HepG2 (cell line): ENCODE results near the gene MEGF11. TPM values are rescaled to one million over a fixed set of nuclear protein-coding genes. Genes with fewer than 3 reads are reported as not detected.
A peak's percentile ranks its signal among the peaks of the same experiment; 100 is the strongest.

ENCODE experiments used
- ATAC-seq: fragments of 200-7000 bp; cut with Tn5 transposase; 3 replicates; pipeline ENCODE4 v1.9.1; 2020; ENCODE audit warnings: mild to moderate bottlenecking, moderate library complexity
- BruUV-seq: library from RNA; stranded (reverse); fragments of 400-500 nt; replicated peaks from 2 replicates; lab custom pipeline; 2021; lab: Mats Ljungman, UMichigan
- CTCF ChIA-PET: fragments of 300-600 bp; formaldehyde crosslinking; extraction: SDS; loops from one replicate; lab custom pipeline; 2021; ENCODE audit warnings: low total read pairs, inconsistent platforms, low intra/inter-chr PET ratio; lab: Yijun Ruan, JAX
- POLR2A ChIA-PET: fragments of 350-600 bp; sonication (Branson Sonifier 250); formaldehyde crosslinking; loops from one replicate; lab custom pipeline; 2020; ENCODE audit warnings: antibody characterized with exemption, inconsistent platforms; lab: Yijun Ruan, JAX
- DNase-seq: peaks from one replicate; pipeline ENCODE4 v3.0.0-alpha.2; 2015; ENCODE audit warnings: low spot score
- FAIRE-seq: peaks from 3 replicates; lab custom pipeline; 2011; peaks lifted over from hg19 to GRCh38; lab: Jason Lieb, UNC
- H2AFZ ChIP-seq: one replicate; pipeline ENCODE4 v1.6.1; 2011; ENCODE audit warnings: low read length, inconsistent platforms
- H3K27ac ChIP-seq: fragments of 300-600 bp; 3 replicates; pipeline ENCODE4 v1.8.0; 2011; ENCODE audit warnings: mixed run types, mild to moderate bottlenecking, mixed read lengths, low read length, inconsistent platforms; ENCODE audit not compliant: insufficient read depth; ENCODE audit errors: extremely low read length
- H3K27me3 ChIP-seq, 2 experiments: fragments of 200-600 bp in 1 of 2; 2 replicates in 1 of 2; 3 replicates in 1 of 2; pipeline versions ENCODE4 v1.6.0 to v1.8.0; 2011; ENCODE audit warnings: low read length in 2 of 2, mild to moderate bottlenecking in 2 of 2, moderate library complexity in 2 of 2, inconsistent platforms in 1 of 2; ENCODE audit not compliant: insufficient read depth in 2 of 2, control insufficient read depth in 1 of 2
- H3K36me3 ChIP-seq, 2 experiments: fragments of 200-600 bp in 1 of 2; replicated peaks in 1 of 2; 2 replicates in 1 of 2; 3 replicates in 1 of 2; pipeline versions ENCODE4 v1.5.1 to v1.8.0; 2011; ENCODE audit warnings: low read length in 2 of 2, inconsistent platforms in 1 of 2; ENCODE audit not compliant: insufficient read depth in 2 of 2, control insufficient read depth in 1 of 2
- H3K4me1 ChIP-seq: 2 replicates; pipeline ENCODE4 v1.5.1; 2012; ENCODE audit warnings: low read length, inconsistent platforms; ENCODE audit not compliant: insufficient read depth
- H3K4me2 ChIP-seq: 2 replicates; pipeline ENCODE4 v1.6.0; 2011; ENCODE audit warnings: low read depth, low read length, inconsistent platforms
- H3K4me3 ChIP-seq, 3 experiments: fragments of 200-600 bp in 1 of 3; sonication (generic), shearing (Covaris generic) in 1 of 3; replicated peaks in 1 of 3; 2 replicates each; pipeline ENCODE4 v1.5.1; 2011 to 2016; ENCODE audit warnings: low read length in 3 of 3, inconsistent platforms in 2 of 3, low read depth in 2 of 3, mild to moderate bottlenecking in 2 of 3, control low read depth in 1 of 3, mixed read lengths in 1 of 3; ENCODE audit not compliant: insufficient read depth in 1 of 3
- H3K79me2 ChIP-seq: one replicate; pipeline ENCODE4 v1.6.1; 2011; ENCODE audit warnings: low read length, inconsistent platforms; ENCODE audit not compliant: insufficient read depth
- H3K9ac ChIP-seq: 2 replicates; pipeline ENCODE4 v1.6.0; 2011; ENCODE audit warnings: mild to moderate bottlenecking, low read depth, low read length, inconsistent platforms; ENCODE audit not compliant: insufficient read depth
- H3K9me3 ChIP-seq: 2 replicates; pipeline ENCODE4 v1.5.1; 2012; ENCODE audit warnings: mild to moderate bottlenecking, low read length
- H4K20me1 ChIP-seq: 2 replicates; pipeline ENCODE4 v1.6.0; 2011; ENCODE audit warnings: inconsistent platforms, mild to moderate bottlenecking, low read length, moderate library complexity; ENCODE audit not compliant: insufficient read depth
- CTCF ChIP-seq: sonication (generic); formaldehyde crosslinking; IDR thresholded peaks from 2 replicates; pipeline ENCODE4 v1.5.0; 2020; ENCODE audit warnings: mild to moderate bottlenecking, missing genetic modification reagents, moderate library complexity
- HMG20B ChIP-seq: conservative IDR thresholded peaks from 2 replicates; pipeline ENCODE4 v1.6.1; 2016; ENCODE audit warnings: missing genetic modification reagents, missing compliant biosample characterization
- ZBTB2 ChIP-seq: sonication (generic); formaldehyde crosslinking; IDR thresholded peaks from 2 replicates; pipeline ENCODE4 v1.8.0; 2022; ENCODE audit warnings: low read depth, missing genetic modification reagents
- ZBTB34 ChIP-seq: sonication (generic); formaldehyde crosslinking; IDR thresholded peaks from 2 replicates; pipeline ENCODE4 v1.8.0; 2022; ENCODE audit warnings: mild to moderate bottlenecking, missing genetic modification reagents
- in situ Hi-C: cut with HindIII; loops from 2 replicates; pipeline ENCODE4 v1.10.0; 2017; ENCODE audit warnings: low pct_unique_long_range_greater_than_20kb; ENCODE audit not compliant: extremely low pct_ligation_motif_present
- intact Hi-C: fragments of 100-400 bp; cut with micrococcal nuclease; formaldehyde crosslinking; loops from one replicate; pipeline ENCODE4 v1.10.0; 2022; ENCODE audit not compliant: unreplicated experiment
- polyA plus RNA-seq, 8 experiments: library from polyadenylated mRNA; depleted of rRNA in 3 of 8; stranded (reverse) in 7 of 8; unstranded in 1 of 8; fragments of >200 nt; fragmentation: Illumina TruSeq in 4 of 8; extraction: Trizol in 4 of 8; gene quantifications; 2 replicates each; pipeline versions ENCODE4 v1.2.1 to v1.2.3, GENCODE V29; 2011 to 2016; ENCODE audit warnings: low read depth in 4 of 8, missing spikeins in 1 of 8, mixed read lengths in 1 of 8; ENCODE audit not compliant: insufficient read depth in 1 of 8
- total RNA-seq, 5 experiments: library from RNA; depleted of rRNA; stranded (reverse); fragments of >200 nt; fragmentation: Illumina TruSeq; extraction: Trizol; gene quantifications; 2 replicates each; pipeline ENCODE4 v1.2.3, GENCODE V29; 2016; ENCODE audit warnings: low read depth in 1 of 5

The MEGF11 gene
- total and polyA plus RNA-seq, 2 of the 13 experiments (the other 11 are each of a cell fraction or from before 2014, with no cell fraction given): not detected

GRCh38 chr15:66008940-66009562 lies 244.5 kb downstream of the MEGF11 start (continued):
- TF ChIP-seq ZBTB34 (CRISPR knock-in tag): no peak
- TF ChIP-seq HMG20B (CRISPR knock-in tag): no peak

- Histone ChIP-seq H4K20me1 (no peaks in the 10 kb centered on the region; the same call in 1 of the 2 replicates), H3K9me3 (no peaks in the 10 kb centered on the region), H3K79me2 (no peaks in the 10 kb centered on the region), H3K4me3 (no peak overlapping the region), H3K4me1 (no peaks in the 10 kb centered on the region), H3K27me3 (no peaks in the 10 kb centered on the region), H3K36me3 (no peaks in the 10 kb centered on the region), H3K27ac (no peak overlapping the region), H2AFZ (no peak overlapping the region), H3K4me2 (no peak overlapping the region), H3K9ac (no peak overlapping the region)
- no peak for DNase-seq
- in situ Hi-C loops (no loop called here), intact Hi-C loops (no loop called here)
- ATAC-seq: no peak
- POLR2A ChIA-PET: no interaction called here
- peak; percentile 30; the same call in 1 of the 2 replicates for TF ChIP-seq CTCF (CRISPR knock-in tag)
- TF ChIP-seq ZBTB2: no peak
- FAIRE-seq: no peak
- CTCF ChIA-PET: no interaction called here
- BruUV-seq: no TSS peak
Measured at GRCh38 chr15:66007663-66008262, 245.8 kb downstream of the MEGF11 start.
